Thoracic aorta (tissue), 2 donors: Measurements from ENCODE around the gene ADAMTSL2. TPM values are rescaled to one million over a fixed set of nuclear protein-coding genes. Genes with fewer than 3 reads are reported as not detected.

Experiments used
- ATAC-seq: fragments of 150-250 bp; one replicate; pipeline ENCODE4 v1.8.0; 2017; ENCODE audit warnings: low read depth; ENCODE audit not compliant: insufficient number of reproducible peaks, low FRiP score
- DNase-seq: peaks from one replicate; pipeline ENCODE4 v3.0.0-alpha.2; 2020; ENCODE audit warnings: low spot score
- H3K27ac ChIP-seq, 2 donors: fragments of 200-600 bp; sonication (generic); 1 replicate in 1 of 2; 2 replicates in 1 of 2; pipeline ENCODE4 v1.5.1; 2016; ENCODE audit warnings: mild to moderate bottlenecking in 2 of 2, moderate library complexity in 2 of 2
- H3K27me3 ChIP-seq: fragments of 200-600 bp; sonication (generic); replicated peaks from 2 replicates; pipeline ENCODE4 v1.6.0; 2016; ENCODE audit warnings: mild to moderate bottlenecking; ENCODE audit not compliant: insufficient read depth
- H3K36me3 ChIP-seq: fragments of 200-600 bp; sonication (generic); one replicate; pipeline ENCODE4 v1.5.1; 2016
- H3K4me1 ChIP-seq, 2 donors: fragments of 200-600 bp; sonication (generic); 1 replicate in 1 of 2; 2 replicates in 1 of 2; pipeline versions ENCODE4 v1.5.1 to v1.6.0; 2016; ENCODE audit warnings: low read depth in 2 of 2, mild to moderate bottlenecking in 1 of 2; ENCODE audit not compliant: control insufficient read depth in 1 of 2
- H3K4me3 ChIP-seq: fragments of 200-600 bp; sonication (generic); 2 replicates; pipeline ENCODE4 v1.5.1; 2016; ENCODE audit warnings: mild to moderate bottlenecking
- H3K9me3 ChIP-seq: fragments of 200-600 bp; sonication (generic); 2 replicates; pipeline ENCODE4 v1.5.1; 2016
- CTCF ChIP-seq: fragments of 200-600 bp; sonication (generic); IDR thresholded peaks from one replicate; pipeline ENCODE4 v1.5.1; 2019; ENCODE audit warnings: antibody characterized with exemption
- total RNA-seq, 2 donors: library from RNA; depleted of rRNA; stranded (reverse); fragments of >200 nt; gene quantifications; one replicate each; pipeline versions ENCODE4 v1.1.0 to v1.2.3, GENCODE V29; 2016

ADAMTSL2 gene
- total RNA-seq, 2 donors from 2014 or later, result 2.8 to 5.5 TPM

GRCh38 chr9:133576031-133576874 lies 41.7 kb downstream of the ADAMTSL2 start:
- DNase-seq (no peak), ATAC-seq (no peak)
- Histone ChIP-seq H3K27me3 (no peaks in the 10 kb centered on the region), H3K9me3 (no peaks in the 10 kb centered on the region), H3K36me3 (no peaks in the 10 kb centered on the region), H3K4me1 (peaks cover 6 to 17% of the 10 kb centered on the region in 2 donors), H3K4me3 (no peak overlapping the region), H3K27ac (no peak overlapping the region)
- TF ChIP-seq CTCF, result no peak

GRCh38 chr9:133576875-133577736 lies 42.6 kb downstream of the ADAMTSL2 start:
- no peak for TF ChIP-seq CTCF
- Histone ChIP-seq H3K9me3 (no peaks in the 10 kb centered on the region), H3K36me3 (no peaks in the 10 kb centered on the region), H3K27ac (no peak overlapping the region), H3K4me3 (no peak overlapping the region), H3K4me1 (peaks cover 6 to 17% of the 10 kb centered on the region in 2 donors), H3K27me3 (no peaks in the 10 kb centered on the region)
- no peak for ATAC-seq
- no peak for DNase-seq

- H3K4me3 ChIP-seq, result no peak overlapping the region
Measured at GRCh38 chr9:133577737-133578112, 43.2 kb downstream of the ADAMTSL2 start.

GRCh38 chr9:133578524-133579441 lies 44.3 kb downstream of the ADAMTSL2 start:
- H3K4me3 ChIP-seq, result no peak overlapping the region
- H3K27ac ChIP-seq, result no peak overlapping the region
- no peak for TF ChIP-seq CTCF
- DNase-seq, result no peak
- H3K36me3 ChIP-seq, result no peaks in the 10 kb centered on the region
- no peaks in the 10 kb centered on the region for H3K9me3 ChIP-seq
- peaks cover 0 to 6% of the 10 kb centered on the region in 2 donors for H3K4me1 ChIP-seq
- no peak for ATAC-seq
- peaks cover under 1% of the 10 kb centered on the region for H3K27me3 ChIP-seq

More at GRCh38 chr9:133577737-133578112, 43.2 kb downstream of the ADAMTSL2 start:
- ATAC-seq (no peak), DNase-seq (no peak)
- TF ChIP-seq CTCF, result no peak
- Histone ChIP-seq H3K27me3 (no peaks in the 10 kb centered on the region), H3K4me1 (peaks cover 6 to 11% of the 10 kb centered on the region in 2 donors), H3K36me3 (no peaks in the 10 kb centered on the region), H3K27ac (no peak overlapping the region), H3K9me3 (no peaks in the 10 kb centered on the region)
